Measurements from ENCODE around the gene CLIC5. TPM values are rescaled to one million over a fixed set of nuclear protein-coding genes. Genes with fewer than 3 reads are reported as not detected.

CLIC5 gene
- total RNA-seq, 2 donors from 2014 or later, result 1.6 to 3.3 TPM

DNA sequence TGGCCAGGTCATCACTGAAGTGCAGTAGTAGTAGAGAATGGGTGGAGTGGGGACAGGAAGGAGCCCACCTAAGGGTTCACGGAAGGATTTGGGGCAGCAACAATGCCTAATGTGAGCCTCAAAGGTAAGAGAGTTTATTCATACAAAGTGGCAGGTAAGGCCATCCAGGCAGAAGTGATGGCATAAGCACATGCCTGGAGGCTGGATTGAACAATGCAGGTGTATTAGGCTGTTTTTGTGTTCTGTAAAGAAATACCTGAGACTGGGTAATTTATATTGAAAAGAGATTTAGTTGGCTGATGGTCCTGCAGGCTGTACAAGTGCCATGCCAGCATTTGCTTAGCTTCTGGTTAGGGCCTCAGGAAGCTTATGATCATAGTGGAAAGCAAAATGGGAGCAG lies 48.3 kb downstream of the CLIC5 start:
- TF ChIP-seq POLR2A (IDR thresholded peaks at IDR 0.05), result no peak
- TF ChIP-seq, protein P1, sequence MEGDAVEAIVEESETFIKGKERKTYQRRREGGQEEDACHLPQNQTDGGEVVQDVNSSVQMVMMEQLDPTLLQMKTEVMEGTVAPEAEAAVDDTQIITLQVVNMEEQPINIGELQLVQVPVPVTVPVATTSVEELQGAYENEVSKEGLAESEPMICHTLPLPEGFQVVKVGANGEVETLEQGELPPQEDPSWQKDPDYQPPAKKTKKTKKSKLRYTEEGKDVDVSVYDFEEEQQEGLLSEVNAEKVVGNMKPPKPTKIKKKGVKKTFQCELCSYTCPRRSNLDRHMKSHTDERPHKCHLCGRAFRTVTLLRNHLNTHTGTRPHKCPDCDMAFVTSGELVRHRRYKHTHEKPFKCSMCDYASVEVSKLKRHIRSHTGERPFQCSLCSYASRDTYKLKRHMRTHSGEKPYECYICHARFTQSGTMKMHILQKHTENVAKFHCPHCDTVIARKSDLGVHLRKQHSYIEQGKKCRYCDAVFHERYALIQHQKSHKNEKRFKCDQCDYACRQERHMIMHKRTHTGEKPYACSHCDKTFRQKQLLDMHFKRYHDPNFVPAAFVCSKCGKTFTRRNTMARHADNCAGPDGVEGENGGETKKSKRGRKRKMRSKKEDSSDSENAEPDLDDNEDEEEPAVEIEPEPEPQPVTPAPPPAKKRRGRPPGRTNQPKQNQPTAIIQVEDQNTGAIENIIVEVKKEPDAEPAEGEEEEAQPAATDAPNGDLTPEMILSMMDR (IDR thresholded peaks at IDR 0.05), result no peak
- Histone ChIP-seq H3K36me3 (replicated peaks in 1 of 2; ENCODE audit: insufficient read depth in 1 of 2, low read depth in 2 of 2) (no peaks in the 10 kb centered on the region), H3K4me3 (no peak overlapping the region), H3K27me3 (no peaks in the 10 kb centered on the region), H3K27ac (no peak overlapping the region), H3K9me3 (no peaks in the 10 kb centered on the region), H3K4me1 (no peaks in the 10 kb centered on the region)
- ATAC-seq, result no peak
- WGBS, 2 donors, result 94 to 96% methylated on average over 1 of the region's 1 CpG
- DNase-seq, result no peak
- intact Hi-C loops (cut with DNase I), result no loop called here

DNA sequence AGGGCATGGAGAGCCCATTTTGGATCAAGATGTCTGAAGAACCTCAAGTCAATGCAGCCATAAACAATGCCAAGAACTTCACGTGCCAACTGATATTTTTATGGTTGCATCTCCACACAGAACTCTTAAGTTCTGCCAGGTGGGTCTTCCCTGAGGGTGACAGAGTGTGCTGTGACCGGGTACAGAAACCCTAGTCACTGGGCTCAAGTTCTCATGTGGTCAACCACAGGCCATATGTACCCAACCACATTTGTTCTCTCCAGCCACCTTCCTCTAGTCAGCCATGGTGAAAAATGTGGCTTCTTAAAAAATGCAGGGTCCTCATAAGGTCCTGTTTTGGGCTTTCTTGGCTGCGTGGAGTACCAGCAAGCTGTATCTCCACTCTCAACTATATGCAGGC lies 48.9 kb downstream of the CLIC5 start:
- no peak overlapping the region for H3K27ac ChIP-seq
- no peaks in the 10 kb centered on the region for H3K4me1 ChIP-seq
- WGBS, 2 donors, result 67 to 80% methylated on average over 2 to 3 of the region's 3 CpGs
- DNase-seq (no peak), ATAC-seq (no peak)
- no peaks in the 10 kb centered on the region for H3K27me3 ChIP-seq
- no peak for TF ChIP-seq POLR2A (IDR thresholded peaks at IDR 0.05)
- TF ChIP-seq, protein P1 (IDR thresholded peaks at IDR 0.05), result no peak
- intact Hi-C loops (cut with DNase I), result no loop called here
- H3K36me3 ChIP-seq (replicated peaks in 1 of 2; ENCODE audit: insufficient read depth in 1 of 2, low read depth in 2 of 2), result no peaks in the 10 kb centered on the region
- H3K4me3 ChIP-seq, result no peak overlapping the region
- H3K9me3 ChIP-seq, result no peaks in the 10 kb centered on the region

DNA sequence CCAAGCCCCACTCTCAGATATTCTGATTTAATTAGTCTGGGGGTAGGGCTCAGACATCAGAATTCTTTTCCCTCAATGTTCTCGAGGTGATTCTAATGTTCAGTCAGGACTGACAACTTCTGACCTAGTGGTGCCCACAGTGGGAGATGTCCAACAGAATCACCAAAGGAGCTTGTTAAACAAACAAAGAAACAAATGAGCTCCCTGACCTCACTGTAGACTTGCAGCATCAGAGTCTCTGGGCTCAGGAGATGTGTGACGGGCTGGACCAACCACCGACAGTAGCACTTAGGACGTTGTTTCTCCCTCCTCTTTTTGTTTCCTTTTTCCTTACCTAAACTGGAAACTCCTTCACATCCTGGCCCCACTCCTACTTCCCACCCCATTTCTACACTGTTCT lies 49.3 kb downstream of the CLIC5 start:
- no peak for TF ChIP-seq POLR2A (IDR thresholded peaks at IDR 0.05)
- TF ChIP-seq, protein P1 (IDR thresholded peaks at IDR 0.05), result no peak
- Histone ChIP-seq H3K4me1 (no peaks in the 10 kb centered on the region), H3K4me3 (no peak overlapping the region), H3K9me3 (no peaks in the 10 kb centered on the region), H3K27ac (no peak overlapping the region), H3K36me3 (replicated peaks in 1 of 2; ENCODE audit: insufficient read depth in 1 of 2, low read depth in 2 of 2) (no peaks in the 10 kb centered on the region), H3K27me3 (no peaks in the 10 kb centered on the region)
- 51 to 67% methylated on average over 4 of the region's 4 CpGs for WGBS, 2 donors
- DNase-seq (no peak), ATAC-seq (no peak)
- intact Hi-C loops (cut with DNase I), result no loop called here

DNA sequence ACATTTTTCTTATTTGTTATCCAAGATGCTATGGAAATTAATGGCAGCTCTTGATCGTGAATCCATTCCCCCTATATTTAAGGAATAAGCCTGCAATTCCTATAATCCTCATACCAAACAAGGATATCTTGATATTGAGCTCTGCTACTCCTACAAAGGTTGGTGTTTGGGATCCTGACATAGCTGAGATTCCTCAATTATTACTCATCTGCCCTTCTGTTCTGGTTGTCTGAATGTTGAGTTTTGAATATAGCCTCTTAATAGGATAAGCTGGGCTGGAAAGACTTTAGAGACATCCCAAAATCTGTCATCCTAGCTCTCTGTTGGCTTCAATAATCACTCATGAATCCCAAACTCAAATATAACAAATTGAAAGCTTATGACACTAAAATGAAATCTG lies 49.9 kb downstream of the CLIC5 start:
- no peak for ATAC-seq
- TF ChIP-seq, protein P1 (IDR thresholded peaks at IDR 0.05), result no peak
- TF ChIP-seq POLR2A (IDR thresholded peaks at IDR 0.05), result no peak
- H3K4me1 ChIP-seq, result no peaks in the 10 kb centered on the region
- H3K36me3 ChIP-seq (replicated peaks in 1 of 2; ENCODE audit: insufficient read depth in 1 of 2, low read depth in 2 of 2), result no peaks in the 10 kb centered on the region
- no peak overlapping the region for H3K4me3 ChIP-seq
- WGBS, 2 donors, result 86 to 95% methylated on average over 1 of the region's 1 CpG
- H3K9me3 ChIP-seq, result no peaks in the 10 kb centered on the region
- intact Hi-C loops (cut with DNase I), result no loop called here
- H3K27me3 ChIP-seq, result no peaks in the 10 kb centered on the region
- DNase-seq, result no peak
- H3K27ac ChIP-seq, result no peak overlapping the region

DNA sequence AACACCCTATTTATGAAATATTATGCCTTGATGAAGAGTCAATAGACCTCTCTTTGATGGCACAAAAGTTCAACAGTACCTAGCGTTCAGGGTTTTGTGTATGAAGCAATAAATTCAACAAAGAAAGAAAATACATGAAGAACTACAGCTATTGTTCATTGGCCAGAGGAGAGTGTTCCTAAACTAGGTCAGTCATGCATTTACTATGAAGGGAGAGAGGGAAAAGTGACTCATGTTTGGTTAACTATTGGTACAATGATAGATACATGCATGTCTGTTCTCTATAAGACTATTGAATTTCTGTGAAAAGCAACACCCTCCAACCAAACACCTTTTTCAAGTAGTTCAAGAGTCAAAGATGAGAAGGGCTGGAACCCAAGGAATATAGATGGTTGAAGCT lies 50.7 kb downstream of the CLIC5 start:
- WGBS, 2 donors, result 60 to 86% methylated on average over 1 of the region's 1 CpG
- intact Hi-C loops (cut with DNase I), result no loop called here
- DNase-seq, result no peak
- no peaks in the 10 kb centered on the region for H3K27me3 ChIP-seq
- H3K9me3 ChIP-seq, result no peaks in the 10 kb centered on the region
- TF ChIP-seq POLR2A (IDR thresholded peaks at IDR 0.05), result no peak
- TF ChIP-seq, protein P1 (IDR thresholded peaks at IDR 0.05), result no peak
- H3K36me3 ChIP-seq (replicated peaks in 1 of 2; ENCODE audit: insufficient read depth in 1 of 2, low read depth in 2 of 2), result no peaks in the 10 kb centered on the region
- no peak overlapping the region for H3K27ac ChIP-seq
- no peaks in the 10 kb centered on the region for H3K4me1 ChIP-seq
- ATAC-seq, result no peak
- H3K4me3 ChIP-seq, result no peak overlapping the region
